ENCODE results near the gene CEP192. TPM values are rescaled to one million over a fixed set of nuclear protein-coding genes. Genes with fewer than 3 reads are reported as not detected.

Gene CEP192
- total RNA-seq, 1 donor from 2014 or later: 39.6 TPM

- peaks cover 30% of the 10 kb centered on the region for H3K36me3 Mint-ChIP-seq (ENCODE audit: low read depth)
- TF ChIP-seq CTCF (conservative IDR thresholded peaks at IDR 0.05): no peak
- peaks cover 9% of the 10 kb centered on the region for H3K4me1 Mint-ChIP-seq
Observed at GRCh38 chr18:13051159-13051558, 60.0 kb downstream of the CEP192 start.

GRCh38 chr18:13051950-13052349 lies 60.8 kb downstream of the CEP192 start:
- no peak overlapping the region for H3K4me3 Mint-ChIP-seq
- DNase-seq (ENCODE audit: low read depth, low spot score): no peak
- no peaks in the 10 kb centered on the region for H3K9me3 Mint-ChIP-seq
- no peak overlapping the region for H3K27ac Mint-ChIP-seq (ENCODE audit: unreplicated experiment)
- no peak for TF ChIP-seq CTCF (conservative IDR thresholded peaks at IDR 0.05)
- H3K4me1 Mint-ChIP-seq: peaks cover 9% of the 10 kb centered on the region
- no peaks in the 10 kb centered on the region for H3K27me3 Mint-ChIP-seq (ENCODE audit: low read depth)
- peaks cover 29% of the 10 kb centered on the region for H3K36me3 Mint-ChIP-seq (ENCODE audit: low read depth)

More at GRCh38 chr18:13051159-13051558, 60.0 kb downstream of the CEP192 start:
- H3K27me3 Mint-ChIP-seq (ENCODE audit: low read depth): no peaks in the 10 kb centered on the region
- no peak overlapping the region for H3K4me3 Mint-ChIP-seq
- no peak for DNase-seq (ENCODE audit: low read depth, low spot score)
- H3K27ac Mint-ChIP-seq (ENCODE audit: unreplicated experiment): no peak overlapping the region
- H3K9me3 Mint-ChIP-seq: no peaks in the 10 kb centered on the region

GRCh38 chr18:13054336-13054735 lies 63.2 kb downstream of the CEP192 start:
- Mint-ChIP-seq H3K27ac (ENCODE audit: unreplicated experiment) (no peak overlapping the region), H3K4me1 (peaks cover 11% of the 10 kb centered on the region), H3K27me3 (ENCODE audit: low read depth) (no peaks in the 10 kb centered on the region), H3K4me3 (no peak overlapping the region), H3K36me3 (ENCODE audit: low read depth) (peaks cover 16% of the 10 kb centered on the region), H3K9me3 (no peaks in the 10 kb centered on the region)
- no peak for DNase-seq (ENCODE audit: low read depth, low spot score)
- no peak for TF ChIP-seq CTCF (conservative IDR thresholded peaks at IDR 0.05)

GRCh38 chr18:13061630-13062189 lies 70.5 kb downstream of the CEP192 start:
- TF ChIP-seq CTCF (conservative IDR thresholded peaks at IDR 0.05): no peak
- Mint-ChIP-seq H3K27me3 (ENCODE audit: low read depth) (no peaks in the 10 kb centered on the region), H3K9me3 (peaks cover 6% of the 10 kb centered on the region), H3K4me3 (no peak overlapping the region), H3K36me3 (ENCODE audit: low read depth) (peaks cover 24% of the 10 kb centered on the region), H3K27ac (ENCODE audit: unreplicated experiment) (no peak overlapping the region), H3K4me1 (peaks cover 10% of the 10 kb centered on the region)
- no peak for DNase-seq (ENCODE audit: low read depth, low spot score)

- no peaks in the 10 kb centered on the region for H3K4me1 Mint-ChIP-seq
- H3K36me3 Mint-ChIP-seq (ENCODE audit: low read depth): peaks cover 21% of the 10 kb centered on the region
- no peak overlapping the region for H3K4me3 Mint-ChIP-seq
- H3K27me3 Mint-ChIP-seq (ENCODE audit: low read depth): no peaks in the 10 kb centered on the region
- H3K27ac Mint-ChIP-seq (ENCODE audit: unreplicated experiment): no peak overlapping the region
- peaks cover 6% of the 10 kb centered on the region for H3K9me3 Mint-ChIP-seq
- TF ChIP-seq CTCF (conservative IDR thresholded peaks at IDR 0.05): no peak
- DNase-seq (ENCODE audit: low read depth, low spot score): no peak
Observed at GRCh38 chr18:13067124-13067523, 76.0 kb downstream of the CEP192 start.

All from neural crest cell (in vitro differentiated cells).